ENCODE results near the gene PTPRN2. TPM values are rescaled to one million over a fixed set of nuclear protein-coding genes. Genes with fewer than 3 reads are reported as not detected.

The PTPRN2 gene
- polyA plus RNA-seq, 1 donor from 2014 or later, result 1.6 TPM

DNA sequence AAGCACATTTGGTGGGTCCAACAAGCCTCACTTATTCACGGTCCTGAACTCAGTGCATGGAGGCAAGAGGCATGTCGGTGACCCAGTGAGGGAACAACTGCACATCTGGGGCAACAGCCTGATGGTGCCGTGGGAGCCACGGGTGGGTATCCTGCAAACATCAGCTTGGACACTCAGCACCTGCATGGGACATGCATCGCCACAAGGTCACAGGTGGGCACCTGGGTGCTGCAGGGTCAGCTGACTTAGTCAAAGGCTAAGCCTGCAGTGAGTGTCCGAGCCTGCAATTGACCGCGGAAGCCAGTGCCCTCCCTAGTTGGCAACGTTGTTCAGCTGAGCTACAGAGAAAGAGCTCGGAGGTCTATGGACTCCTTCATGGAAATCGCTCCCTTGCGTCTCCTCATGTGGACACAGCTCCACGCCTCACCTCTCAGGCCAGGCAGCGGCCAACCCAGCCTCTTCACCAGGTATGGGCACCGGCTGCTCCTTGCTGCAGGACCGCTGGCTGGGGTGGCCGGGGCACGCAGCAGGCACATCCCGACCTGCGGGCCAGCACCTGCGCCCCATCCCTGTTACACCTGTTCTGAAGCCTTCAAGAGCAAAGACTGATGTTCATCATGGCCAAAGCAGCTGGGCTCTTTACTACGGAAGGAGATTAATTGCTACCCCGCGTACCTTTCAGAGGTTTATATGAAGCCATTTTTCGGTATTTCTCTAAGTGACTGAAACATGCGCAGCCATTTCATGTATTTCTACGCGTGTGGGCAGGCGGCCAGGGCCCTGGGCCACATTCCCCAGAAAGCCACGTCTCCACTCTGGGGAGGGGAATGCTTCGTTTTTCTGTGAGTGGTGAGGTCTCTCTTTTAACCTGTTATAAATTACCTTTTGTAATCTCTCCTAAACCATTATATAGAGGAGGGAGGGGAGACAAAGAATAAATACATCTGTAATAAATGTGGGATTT is 870.1 kb downstream of the PTPRN2 start:
- H3K4me1 Mint-ChIP-seq, result no peaks in the 10 kb centered on the region
- H3K36me3 Mint-ChIP-seq, result no peaks in the 10 kb centered on the region
- H3K9me3 Mint-ChIP-seq, result peaks cover 0 to 5% (median 4%) of the 10 kb centered on the region in 3 donors
- no peak overlapping the region for H3K27ac Mint-ChIP-seq
- H3K27me3 Mint-ChIP-seq, result no peaks in the 10 kb centered on the region
- H3K4me3 Mint-ChIP-seq, result no peak overlapping the region

DNA sequence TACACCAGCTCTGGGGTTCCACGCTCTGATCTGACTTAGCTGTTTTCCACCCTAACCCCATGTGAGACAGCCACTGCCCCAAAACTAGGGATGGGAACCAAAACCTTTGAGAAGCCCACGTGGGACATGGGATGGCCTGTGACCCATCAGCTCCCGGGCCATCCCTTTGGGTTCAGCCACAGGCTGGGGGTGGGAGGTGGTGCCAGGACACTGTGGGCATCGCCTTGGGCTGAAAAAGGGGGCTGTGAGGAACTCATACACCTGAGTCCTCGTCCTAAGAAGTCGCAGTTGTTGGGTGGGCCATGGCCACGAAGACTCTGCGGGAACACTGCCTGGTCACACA is 871.7 kb downstream of the PTPRN2 start:
- H3K4me1 Mint-ChIP-seq, result no peaks in the 10 kb centered on the region
- H3K36me3 Mint-ChIP-seq, result no peaks in the 10 kb centered on the region
- H3K27me3 Mint-ChIP-seq, result no peaks in the 10 kb centered on the region
- H3K4me3 Mint-ChIP-seq, result no peak overlapping the region
- H3K27ac Mint-ChIP-seq, result no peak overlapping the region
- peaks cover 0 to 5% (median 4%) of the 10 kb centered on the region in 3 donors for H3K9me3 Mint-ChIP-seq

DNA sequence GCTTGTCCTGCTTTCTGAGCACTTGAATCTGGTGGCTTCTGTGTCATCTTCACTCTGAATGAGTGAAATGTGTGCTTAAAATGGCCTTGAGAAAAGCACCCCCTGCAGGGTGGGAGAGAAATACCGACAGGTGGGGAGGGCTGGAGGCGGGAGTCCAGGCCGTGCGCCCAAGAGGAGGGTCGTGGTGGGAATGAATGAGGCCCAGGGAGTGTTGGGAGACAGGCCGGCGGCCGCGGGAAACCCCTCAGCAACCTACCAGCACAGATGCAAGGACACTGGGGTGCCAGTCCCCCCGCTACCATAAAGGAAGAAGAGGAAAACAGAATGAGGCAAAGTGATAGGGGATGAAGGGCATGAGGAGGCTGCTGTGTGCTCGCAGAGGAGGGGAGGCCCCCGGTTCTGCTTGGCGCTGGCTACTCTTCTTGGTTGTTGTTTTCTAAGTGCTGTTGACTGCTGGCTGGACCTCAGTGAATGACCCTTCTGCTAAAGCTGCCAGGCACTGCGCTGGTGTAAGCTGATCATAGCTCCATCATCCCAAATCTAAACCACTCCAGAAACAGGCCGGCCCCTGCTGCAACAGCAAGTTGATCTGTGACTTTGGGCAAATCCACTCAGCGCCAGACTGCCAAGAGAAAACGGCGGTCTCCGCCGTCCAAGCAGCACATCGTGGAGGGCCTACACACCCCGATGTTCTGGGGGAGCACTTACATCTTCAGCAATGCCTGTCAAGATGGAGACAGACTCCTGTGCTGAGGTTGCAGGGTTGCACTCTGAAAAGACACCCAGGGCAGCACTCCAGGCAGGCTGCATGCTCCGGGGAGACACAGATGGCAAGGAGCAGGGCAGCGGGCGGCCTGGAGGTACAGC is 872.3 kb downstream of the PTPRN2 start:
- no peaks in the 10 kb centered on the region for H3K36me3 Mint-ChIP-seq
- no peak overlapping the region for H3K4me3 Mint-ChIP-seq
- H3K27ac Mint-ChIP-seq, result no peak overlapping the region
- H3K4me1 Mint-ChIP-seq, result no peaks in the 10 kb centered on the region
- H3K9me3 Mint-ChIP-seq, result peaks cover 0 to 5% (median 2%) of the 10 kb centered on the region in 3 donors
- no peaks in the 10 kb centered on the region for H3K27me3 Mint-ChIP-seq

DNA sequence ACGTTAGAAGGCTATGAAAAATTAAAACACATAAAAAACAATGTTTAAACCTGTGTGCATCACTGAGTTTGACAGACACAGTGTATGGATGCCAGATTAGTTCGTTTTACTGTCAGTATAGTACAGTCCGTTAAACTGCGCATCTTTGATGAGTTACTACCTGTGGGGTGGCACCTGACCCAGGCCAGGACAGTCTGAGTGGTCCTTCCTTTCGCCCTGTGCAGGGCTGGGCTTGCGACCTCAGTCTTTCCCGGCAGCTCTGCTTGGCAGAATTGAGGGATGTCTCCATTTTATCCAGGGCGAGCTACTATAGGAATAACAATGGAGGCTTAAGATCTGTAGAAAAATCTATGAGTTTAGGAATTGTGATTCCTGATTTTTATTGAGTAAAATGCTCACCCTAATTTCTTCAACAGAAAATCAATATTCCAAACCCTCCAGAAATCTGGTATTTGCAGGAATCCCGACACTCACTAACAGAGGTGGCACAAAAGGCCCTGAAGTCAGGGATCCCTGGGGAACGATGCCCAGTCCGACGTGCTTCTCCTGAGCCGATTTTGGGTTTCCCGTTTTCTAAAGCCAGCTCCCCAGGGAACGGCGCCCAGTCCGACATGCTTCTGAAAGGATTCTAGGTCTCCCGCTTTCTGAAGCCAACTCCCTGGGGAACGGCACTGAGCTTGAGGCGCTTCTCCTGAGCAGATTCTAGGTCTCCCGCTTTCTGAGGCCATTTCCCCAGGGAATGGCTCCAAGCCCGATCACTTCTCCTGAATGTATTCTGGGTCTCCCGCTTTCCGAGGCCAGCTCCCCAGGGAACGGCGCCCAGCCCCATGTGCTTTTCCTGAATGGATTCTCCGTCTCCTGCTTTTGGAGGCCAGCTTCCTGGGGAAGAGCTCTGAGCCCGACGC is 873.2 kb downstream of the PTPRN2 start:
- H3K27me3 Mint-ChIP-seq, result no peaks in the 10 kb centered on the region
- no peaks in the 10 kb centered on the region for H3K36me3 Mint-ChIP-seq
- no peak overlapping the region for H3K4me3 Mint-ChIP-seq
- H3K4me1 Mint-ChIP-seq, result no peaks in the 10 kb centered on the region
- H3K27ac Mint-ChIP-seq, result no peak overlapping the region
- H3K9me3 Mint-ChIP-seq, result peaks cover 0 to 4% (median 2%) of the 10 kb centered on the region in 3 donors

DNA sequence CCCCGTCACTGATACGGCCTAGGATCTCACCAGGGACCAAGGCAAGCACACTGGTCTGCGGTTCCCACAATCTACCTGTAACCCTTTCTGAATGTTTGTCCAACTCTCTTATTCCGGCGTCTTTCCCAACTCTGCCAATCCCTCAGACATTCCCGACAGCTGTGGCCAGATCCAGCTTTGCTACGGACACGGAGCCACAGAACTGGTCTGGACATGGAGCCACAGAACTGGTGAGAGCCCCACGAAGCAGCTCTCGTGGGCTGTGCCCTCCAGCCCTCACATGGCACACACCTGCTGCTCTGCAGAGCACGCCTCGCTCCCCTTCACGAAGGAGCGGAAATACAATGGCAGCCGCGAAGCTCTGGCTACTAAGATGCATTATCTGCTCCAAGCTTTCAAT is 874.0 kb downstream of the PTPRN2 start:
- Mint-ChIP-seq H3K27ac (no peak overlapping the region), H3K4me3 (no peak overlapping the region), H3K9me3 (peaks cover 0 to 4% (median 2%) of the 10 kb centered on the region in 3 donors), H3K27me3 (no peaks in the 10 kb centered on the region), H3K4me1 (no peaks in the 10 kb centered on the region), H3K36me3 (no peaks in the 10 kb centered on the region)

DNA sequence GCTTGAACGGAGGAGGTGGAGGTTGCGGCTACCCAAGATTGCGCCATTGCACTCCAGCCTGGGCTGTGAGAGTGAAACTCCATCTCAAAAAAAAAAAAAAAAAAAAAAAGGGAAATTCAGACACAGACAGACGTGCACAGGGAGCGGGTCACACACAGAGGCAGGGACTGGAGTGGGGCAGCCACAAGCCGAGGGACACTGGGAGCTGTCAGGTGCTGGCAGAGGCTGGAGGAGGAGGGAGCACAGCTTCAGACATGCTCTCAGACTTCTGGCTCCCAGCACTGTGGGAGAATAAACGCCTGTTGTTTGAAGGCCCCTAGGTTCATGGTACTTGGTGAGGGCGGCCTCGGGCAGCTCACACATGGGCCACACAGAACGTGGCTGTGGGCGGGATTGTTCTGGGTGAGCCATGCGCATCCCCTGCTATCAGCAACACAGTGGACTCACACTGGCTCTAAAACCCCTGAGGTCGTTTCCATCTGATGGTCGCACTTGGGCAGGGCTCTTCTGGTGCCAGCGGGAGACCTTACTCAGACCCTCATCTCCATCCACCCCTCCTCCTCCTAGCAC is 874.9 kb downstream of the PTPRN2 start:
- no peak overlapping the region for H3K4me3 Mint-ChIP-seq
- peaks cover 0 to 4% (median 3%) of the 10 kb centered on the region in 3 donors for H3K9me3 Mint-ChIP-seq
- H3K27ac Mint-ChIP-seq, result no peak overlapping the region
- H3K36me3 Mint-ChIP-seq, result no peaks in the 10 kb centered on the region
- H3K4me1 Mint-ChIP-seq, result no peaks in the 10 kb centered on the region
- H3K27me3 Mint-ChIP-seq, result peaks cover 2% of the 10 kb centered on the region

DNA sequence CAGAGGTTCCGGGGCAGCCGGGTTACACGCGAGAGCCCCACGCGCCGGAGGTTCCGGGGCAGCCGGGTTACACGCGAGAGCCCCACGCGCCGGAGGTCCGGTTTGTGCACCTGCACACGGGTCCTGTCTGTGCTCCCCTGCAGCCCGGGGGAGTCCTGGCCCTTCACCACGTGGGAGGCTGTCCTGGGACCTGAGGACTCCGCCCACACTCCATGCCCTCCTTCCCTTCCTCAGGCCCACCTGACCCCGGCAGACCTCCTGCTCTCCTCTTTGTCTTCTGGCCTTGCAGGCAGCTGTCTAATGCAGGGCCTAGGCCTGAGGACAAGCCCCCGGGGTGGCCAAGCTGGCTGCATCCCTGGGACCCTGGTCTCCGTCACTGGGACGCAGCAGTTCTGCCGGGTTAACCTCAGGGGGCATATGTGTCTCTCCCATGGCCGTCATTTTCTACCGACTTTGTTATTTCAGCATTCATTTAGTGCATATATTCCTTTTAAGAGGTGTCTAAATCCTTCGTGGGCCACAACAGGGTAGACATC is 876.2 kb downstream of the PTPRN2 start:
- H3K9me3 Mint-ChIP-seq, result peaks cover 0 to 4% (median 3%) of the 10 kb centered on the region in 3 donors
- no peaks in the 10 kb centered on the region for H3K4me1 Mint-ChIP-seq
- no peaks in the 10 kb centered on the region for H3K36me3 Mint-ChIP-seq
- H3K4me3 Mint-ChIP-seq, result no peak overlapping the region
- H3K27ac Mint-ChIP-seq, result no peak overlapping the region
- H3K27me3 Mint-ChIP-seq, result peaks cover 2% of the 10 kb centered on the region

DNA sequence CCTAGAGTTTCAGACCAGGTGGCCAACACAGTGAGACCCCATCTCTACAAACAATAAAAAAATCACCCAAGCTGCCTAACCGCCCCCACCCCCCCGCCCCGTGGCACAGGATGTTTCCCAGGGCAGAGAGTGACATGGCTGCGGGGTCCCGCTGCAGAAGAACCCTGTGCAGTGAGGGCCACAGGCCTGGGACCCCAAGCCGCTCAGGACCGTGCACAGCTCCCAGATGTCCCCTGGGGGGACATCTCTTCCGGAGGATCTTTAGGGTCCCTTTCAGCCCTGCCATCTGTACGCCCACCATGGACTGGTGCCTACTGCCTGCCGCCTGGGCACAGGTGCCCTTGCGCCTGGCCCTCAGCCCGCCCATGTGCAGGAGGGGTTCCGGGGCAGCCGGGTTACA is 877.2 kb downstream of the PTPRN2 start:
- H3K27me3 Mint-ChIP-seq, result peaks cover 2% of the 10 kb centered on the region
- H3K36me3 Mint-ChIP-seq, result no peaks in the 10 kb centered on the region
- H3K27ac Mint-ChIP-seq, result no peak overlapping the region
- H3K4me1 Mint-ChIP-seq, result no peaks in the 10 kb centered on the region
- peaks cover 0 to 4% (median 2%) of the 10 kb centered on the region in 3 donors for H3K9me3 Mint-ChIP-seq
- no peak overlapping the region for H3K4me3 Mint-ChIP-seq

DNA sequence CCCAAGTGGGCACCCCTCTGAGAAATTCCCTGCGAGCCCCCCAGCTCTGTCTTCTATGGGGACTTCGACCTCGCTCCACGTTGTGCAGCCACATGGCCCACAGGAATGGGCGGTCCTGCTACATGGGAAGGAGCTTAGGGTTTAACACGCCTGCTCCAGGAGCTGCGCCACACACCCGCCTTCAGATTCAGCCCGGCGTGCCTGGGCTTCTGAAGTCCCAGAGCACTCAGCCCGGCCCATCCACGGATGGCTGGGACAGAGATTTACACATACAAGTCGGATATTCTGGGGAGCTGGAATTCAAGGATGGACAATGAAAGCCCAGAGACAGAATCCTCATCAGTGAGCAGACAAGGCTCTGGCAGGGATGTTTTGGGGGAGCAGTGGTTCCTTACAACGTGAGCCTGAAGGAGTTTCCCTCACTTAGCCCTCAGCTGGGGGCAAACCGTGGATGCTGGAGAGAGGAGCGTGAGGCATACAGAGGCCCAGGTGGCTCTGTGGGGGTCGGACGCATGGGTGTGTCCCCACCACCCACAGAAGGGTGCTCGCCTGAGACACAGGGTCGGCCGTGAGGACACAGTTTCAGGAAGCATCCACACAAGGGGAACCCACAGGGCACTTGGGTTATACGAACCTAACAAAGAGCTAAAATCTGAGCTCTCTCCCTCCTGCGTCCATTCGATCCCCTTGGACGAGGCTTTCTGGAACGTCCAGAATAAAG is 877.9 kb downstream of the PTPRN2 start:
- Mint-ChIP-seq H3K9me3 (peaks cover 0 to 2% (median 0%) of the 10 kb centered on the region in 3 donors), H3K27me3 (peaks cover 2% of the 10 kb centered on the region), H3K27ac (no peak overlapping the region), H3K4me3 (no peak overlapping the region), H3K36me3 (no peaks in the 10 kb centered on the region), H3K4me1 (no peaks in the 10 kb centered on the region)

DNA sequence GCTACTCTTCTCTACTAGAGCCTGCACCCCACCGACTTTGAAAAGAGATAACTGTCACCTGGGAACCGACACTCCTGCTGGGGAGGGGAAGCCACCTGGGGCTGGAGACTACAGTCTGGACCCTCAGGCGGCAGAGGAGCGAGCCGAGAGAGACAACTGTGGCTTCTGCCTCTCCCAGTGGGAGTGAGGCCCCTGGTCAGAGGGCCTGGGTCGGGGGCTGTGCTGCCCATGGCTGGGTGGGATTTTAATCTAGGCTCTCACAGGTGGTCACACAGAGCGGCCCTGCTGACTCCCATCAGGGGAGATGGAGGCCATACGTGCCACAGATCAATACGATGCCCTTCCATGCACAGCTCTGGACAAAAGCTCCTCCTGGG is 878.7 kb downstream of the PTPRN2 start:
- Mint-ChIP-seq H3K27me3 (peaks cover 2% of the 10 kb centered on the region), H3K4me1 (no peaks in the 10 kb centered on the region), H3K9me3 (peaks cover 0 to 2% (median 0%) of the 10 kb centered on the region in 3 donors), H3K27ac (no peak overlapping the region), H3K4me3 (no peak overlapping the region), H3K36me3 (no peaks in the 10 kb centered on the region)

DNA sequence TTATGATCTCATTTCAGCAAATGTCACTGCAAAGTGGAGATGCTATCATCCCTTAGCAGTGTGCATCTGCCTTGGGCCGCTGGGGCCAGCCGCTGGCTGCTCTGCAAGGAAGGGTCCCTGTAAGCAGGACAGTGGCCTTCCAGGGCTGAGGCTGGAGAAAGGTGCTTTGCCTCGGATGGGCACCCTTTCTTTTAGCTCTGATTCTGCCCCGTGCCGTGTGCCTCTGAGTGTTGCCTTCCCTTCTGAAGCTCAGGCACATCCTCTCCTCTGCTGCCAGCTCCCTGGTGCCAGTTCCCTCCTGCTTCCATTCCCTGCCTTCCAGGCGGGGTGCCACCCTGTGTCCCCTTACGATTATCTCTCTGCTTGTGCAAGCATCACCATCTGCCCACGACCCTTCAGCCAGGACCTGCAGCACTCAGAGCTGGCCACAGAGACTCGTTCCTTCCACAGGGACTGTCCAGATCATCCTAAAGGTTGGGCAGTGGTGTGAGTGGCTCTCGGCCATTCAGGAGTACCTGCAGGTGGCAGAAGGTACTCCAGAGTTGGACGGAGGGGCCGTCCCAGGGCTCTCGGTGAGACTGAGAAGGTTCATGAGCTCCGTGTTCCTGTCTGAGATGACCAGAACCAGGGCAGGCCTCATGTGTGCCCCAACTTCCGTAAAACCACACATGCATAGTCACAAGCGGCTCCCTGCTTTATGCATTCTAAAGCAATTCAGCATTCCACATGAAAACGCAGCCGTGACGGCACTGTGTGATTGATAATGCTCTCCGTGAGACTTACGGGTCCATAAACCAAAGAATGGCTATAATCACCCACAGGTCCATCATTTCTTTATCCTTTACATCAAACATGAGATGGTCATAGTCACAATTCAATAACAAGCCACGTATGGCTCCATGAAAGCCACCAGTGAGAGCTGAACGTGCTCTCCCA is 879.4 kb downstream of the PTPRN2 start:
- Mint-ChIP-seq H3K9me3 (peaks cover 0 to 2% (median 0%) of the 10 kb centered on the region in 3 donors), H3K27me3 (peaks cover 3% of the 10 kb centered on the region)

DNA sequence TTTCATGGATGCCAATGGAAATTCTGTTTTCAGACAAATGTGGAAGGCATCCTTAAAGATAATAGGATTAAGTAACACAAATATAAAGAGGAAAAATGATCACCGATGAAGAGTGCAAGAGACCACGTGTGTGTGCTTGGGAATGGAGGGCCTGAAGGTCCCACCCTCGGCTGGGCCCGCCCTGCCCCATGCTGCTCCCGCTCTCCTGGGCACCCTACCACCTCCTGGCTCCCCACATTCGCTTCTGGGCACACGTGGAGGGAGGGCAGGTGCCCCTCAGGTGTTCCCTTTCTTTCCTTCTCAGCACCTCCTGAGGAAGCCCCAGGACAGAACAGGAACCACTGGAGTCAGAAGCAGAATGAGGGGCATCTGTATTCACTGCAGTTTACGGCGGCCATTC is 883.3 kb downstream of the PTPRN2 start:
- Mint-ChIP-seq H3K27ac (no peak overlapping the region), H3K27me3 (peaks cover 4% of the 10 kb centered on the region), H3K9me3 (peaks cover 0 to 5% (median 0%) of the 10 kb centered on the region in 3 donors), H3K4me3 (no peak overlapping the region), H3K4me1 (no peaks in the 10 kb centered on the region), H3K36me3 (no peaks in the 10 kb centered on the region)

More for the DNA sequence above, 879.4 kb downstream of the PTPRN2 start:
- H3K4me1 Mint-ChIP-seq, result no peaks in the 10 kb centered on the region
- no peaks in the 10 kb centered on the region for H3K36me3 Mint-ChIP-seq
- H3K27ac Mint-ChIP-seq, result no peak overlapping the region
- no peak overlapping the region for H3K4me3 Mint-ChIP-seq
